Activated CD8-positive, alpha-beta T cell treated with anti-CD3 and anti-CD28 coated beads for 36 hours (primary cell): Measurements from ENCODE around the gene GAD1. TPM values are rescaled to one million over a fixed set of nuclear protein-coding genes. Genes with fewer than 3 reads are reported as not detected.

Experiments used
- ATAC-seq: fragments of 200-7000 bp; cut with Tn5 transposase; one replicate; pipeline ENCODE4 v1.10.0; 2021; ENCODE audit warnings: mild to moderate bottlenecking, moderate library complexity
- CTCF ChIA-PET: fragments of 350-600 bp; sonication (Branson Sonifier 250); formaldehyde crosslinking; loops from one replicate; lab custom pipeline; 2021; ENCODE audit warnings: antibody characterized with exemption; lab: Charles Lee
- POLR2A ChIA-PET: fragments of 350-600 bp; sonication (Branson Sonifier 250); formaldehyde crosslinking; loops from one replicate; lab custom pipeline; 2021; ENCODE audit warnings: antibody characterized with exemption; lab: Charles Lee
- DNase-seq: peaks from one replicate; pipeline ENCODE4 v3.0.0-alpha.2; 2020
- H3K27ac Mint-ChIP-seq: one replicate; pipeline ENCODE4 v1.8.0; 2021; ENCODE audit warnings: mild to moderate bottlenecking, mixed read lengths
- H3K27me3 Mint-ChIP-seq: one replicate; pipeline ENCODE4 v1.8.0; 2021; ENCODE audit warnings: mixed read lengths
- H3K36me3 Mint-ChIP-seq: one replicate; pipeline ENCODE4 v1.8.0; 2021; ENCODE audit warnings: low read depth, mixed read lengths
- H3K4me1 Mint-ChIP-seq: one replicate; pipeline ENCODE4 v1.8.0; 2021; ENCODE audit warnings: low read depth, mixed read lengths
- H3K4me3 Mint-ChIP-seq: one replicate; pipeline ENCODE4 v1.8.0; 2021; ENCODE audit warnings: mild to moderate bottlenecking, moderate library complexity, mixed read lengths
- H3K9me3 Mint-ChIP-seq: one replicate; pipeline ENCODE4 v1.8.0; 2021; ENCODE audit warnings: mixed read lengths
- intact Hi-C: fragments of 100-400 bp; cut with micrococcal nuclease; formaldehyde crosslinking; loops from one replicate; pipeline ENCODE4 v1.10.0; 2022
- total RNA-seq, 2 experiments: library from RNA; stranded (reverse); gene quantifications; one replicate each; pipeline ENCODE4 v1.2.3, GENCODE V29; 2021
- TF ChIP-seq, protein P1 (sequence below): fragments of 200-600 bp; IDR thresholded peaks from one replicate; pipeline ENCODE4 v1.8.0; 2022; ENCODE audit warnings: antibody characterized with exemption, mild to moderate bottlenecking

GAD1 gene
- total RNA-seq, 2 experiments from 2014 or later = 1.3 to 2.5 TPM

DNA sequence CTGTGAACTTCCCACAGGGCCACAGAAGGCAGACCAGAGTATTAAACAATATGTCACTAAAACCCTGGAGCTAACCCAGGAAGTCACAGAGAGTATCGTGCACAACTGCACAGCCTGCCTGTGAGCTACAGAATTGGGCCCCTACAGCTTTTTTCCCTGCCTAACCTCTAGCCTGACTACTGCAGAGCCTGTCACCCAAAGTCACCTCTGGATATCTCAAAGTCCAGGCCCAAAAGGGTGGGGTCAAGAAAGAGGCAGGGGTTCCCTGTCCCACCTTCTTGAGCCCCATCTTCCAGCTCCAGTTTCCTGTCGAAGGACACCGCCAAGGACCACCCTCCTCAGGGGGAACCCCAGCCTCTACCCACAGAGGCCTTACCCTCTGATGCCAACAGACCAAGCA is 13.5 kb downstream of the GAD1 start:
- H3K27me3 Mint-ChIP-seq = peaks cover 31% of the 10 kb centered on the region
- no peaks in the 10 kb centered on the region for H3K4me1 Mint-ChIP-seq
- CTCF ChIA-PET = interaction anchor here (1.2 kb wide), 1 partner anchor 505 kb away, joined by 3 read pairs; no protein-coding TSS in a partner anchor
- no peak for ATAC-seq
- no peak overlapping the region for H3K4me3 Mint-ChIP-seq
- no peaks in the 10 kb centered on the region for H3K36me3 Mint-ChIP-seq
- H3K9me3 Mint-ChIP-seq = no peaks in the 10 kb centered on the region
- POLR2A ChIA-PET = no interaction called here
- intact Hi-C loops = no loop called here
- DNase-seq = no peak
- TF ChIP-seq, protein P1, sequence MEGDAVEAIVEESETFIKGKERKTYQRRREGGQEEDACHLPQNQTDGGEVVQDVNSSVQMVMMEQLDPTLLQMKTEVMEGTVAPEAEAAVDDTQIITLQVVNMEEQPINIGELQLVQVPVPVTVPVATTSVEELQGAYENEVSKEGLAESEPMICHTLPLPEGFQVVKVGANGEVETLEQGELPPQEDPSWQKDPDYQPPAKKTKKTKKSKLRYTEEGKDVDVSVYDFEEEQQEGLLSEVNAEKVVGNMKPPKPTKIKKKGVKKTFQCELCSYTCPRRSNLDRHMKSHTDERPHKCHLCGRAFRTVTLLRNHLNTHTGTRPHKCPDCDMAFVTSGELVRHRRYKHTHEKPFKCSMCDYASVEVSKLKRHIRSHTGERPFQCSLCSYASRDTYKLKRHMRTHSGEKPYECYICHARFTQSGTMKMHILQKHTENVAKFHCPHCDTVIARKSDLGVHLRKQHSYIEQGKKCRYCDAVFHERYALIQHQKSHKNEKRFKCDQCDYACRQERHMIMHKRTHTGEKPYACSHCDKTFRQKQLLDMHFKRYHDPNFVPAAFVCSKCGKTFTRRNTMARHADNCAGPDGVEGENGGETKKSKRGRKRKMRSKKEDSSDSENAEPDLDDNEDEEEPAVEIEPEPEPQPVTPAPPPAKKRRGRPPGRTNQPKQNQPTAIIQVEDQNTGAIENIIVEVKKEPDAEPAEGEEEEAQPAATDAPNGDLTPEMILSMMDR = no peak
- no peak overlapping the region for H3K27ac Mint-ChIP-seq

DNA sequence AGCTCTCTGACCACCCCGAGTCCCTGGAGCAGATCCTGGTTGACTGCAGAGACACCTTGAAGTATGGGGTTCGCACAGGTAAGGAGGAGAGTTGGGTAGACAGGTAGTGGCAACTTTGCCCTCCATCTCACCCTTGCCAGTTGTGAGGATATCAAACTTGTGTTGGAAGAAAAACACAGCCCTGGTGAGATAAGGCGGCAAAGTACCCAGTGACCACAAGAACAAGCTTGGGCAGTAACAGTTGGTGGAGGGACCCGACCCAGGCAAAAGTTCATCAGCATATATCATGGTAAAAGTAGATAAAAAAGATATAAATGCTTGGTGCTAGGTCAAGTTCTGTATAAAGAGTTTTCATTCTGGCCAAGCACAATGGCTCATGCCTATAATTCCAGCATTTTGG is 14.4 kb downstream of the GAD1 start:
- POLR2A ChIA-PET = no interaction called here
- intact Hi-C loops = no loop called here
- Mint-ChIP-seq H3K36me3 (no peaks in the 10 kb centered on the region), H3K27ac (no peak overlapping the region), H3K4me3 (no peak overlapping the region), H3K4me1 (no peaks in the 10 kb centered on the region), H3K9me3 (no peaks in the 10 kb centered on the region), H3K27me3 (peaks cover 31% of the 10 kb centered on the region)
- DNase-seq = no peak
- TF ChIP-seq, protein P1 = no peak
- ATAC-seq = no peak
- CTCF ChIA-PET = interaction anchor here (0.9 to 1.3 kb wide), 2 partner anchors 9 to 10 kb away, joined by 3 to 5 read pairs; no protein-coding TSS in a partner anchor

DNA sequence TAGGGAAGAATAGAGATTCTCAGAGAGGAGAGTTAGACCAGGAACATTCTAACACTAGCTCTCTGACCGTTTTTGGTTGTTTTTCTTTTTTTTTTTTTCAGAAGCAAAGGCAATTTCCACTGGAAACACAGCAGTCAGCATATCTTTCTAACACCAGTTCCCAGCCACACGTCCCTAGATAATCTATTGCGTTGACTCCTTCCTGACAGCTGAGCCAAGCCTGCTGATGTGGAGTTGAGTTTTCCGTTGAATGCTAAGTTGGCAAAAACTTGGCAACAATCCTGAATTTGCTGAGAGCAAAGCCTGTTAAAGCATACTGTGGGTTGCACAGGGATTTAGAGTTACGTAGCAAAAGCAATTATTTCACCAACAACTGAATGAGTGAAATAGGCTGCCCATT is 19.3 kb downstream of the GAD1 start:
- H3K27ac Mint-ChIP-seq = no peak overlapping the region
- H3K27me3 Mint-ChIP-seq = peaks cover 15% of the 10 kb centered on the region
- H3K4me1 Mint-ChIP-seq = no peaks in the 10 kb centered on the region
- POLR2A ChIA-PET = no interaction called here
- intact Hi-C loops = no loop called here
- DNase-seq (no peak), ATAC-seq (no peak)
- no peaks in the 10 kb centered on the region for H3K9me3 Mint-ChIP-seq
- H3K4me3 Mint-ChIP-seq = no peak overlapping the region
- H3K36me3 Mint-ChIP-seq = no peaks in the 10 kb centered on the region
- TF ChIP-seq, protein P1 = no peak
- CTCF ChIA-PET = interaction anchor here (1.0 kb wide), 2 partner anchors 37 to 38 kb away, joined by 3 to 4 read pairs; no protein-coding TSS in a partner anchor

DNA sequence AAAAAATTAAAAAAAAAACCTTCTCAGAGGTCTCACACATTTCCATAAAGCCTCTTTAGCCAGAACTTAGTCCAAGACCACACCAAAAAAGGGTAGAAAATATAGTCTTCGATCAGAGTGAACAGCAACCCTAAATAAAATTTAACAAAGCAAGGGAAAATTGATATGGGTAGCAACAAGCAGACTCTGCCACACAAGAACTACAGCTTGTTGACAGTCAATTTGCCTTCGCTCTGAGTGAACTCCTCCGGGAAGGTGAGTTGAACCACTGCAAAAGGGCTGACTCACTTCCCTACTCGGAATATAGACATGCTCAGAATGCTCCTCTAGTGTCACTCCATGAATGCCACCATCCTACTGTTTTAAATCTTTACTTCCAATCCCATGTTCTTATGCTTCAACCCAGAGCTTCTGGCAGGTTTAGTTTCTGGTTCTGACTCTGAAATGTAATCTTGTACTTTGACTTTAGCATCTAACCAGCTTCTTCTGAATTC is 24.1 kb downstream of the GAD1 start:
- peaks cover 18% of the 10 kb centered on the region for H3K27me3 Mint-ChIP-seq
- CTCF ChIA-PET = interaction anchor here (9.6 kb wide), 1 partner anchor 32 kb away, joined by 73 read pairs; no protein-coding TSS in a partner anchor
- intact Hi-C loops = no loop called here

DNA sequence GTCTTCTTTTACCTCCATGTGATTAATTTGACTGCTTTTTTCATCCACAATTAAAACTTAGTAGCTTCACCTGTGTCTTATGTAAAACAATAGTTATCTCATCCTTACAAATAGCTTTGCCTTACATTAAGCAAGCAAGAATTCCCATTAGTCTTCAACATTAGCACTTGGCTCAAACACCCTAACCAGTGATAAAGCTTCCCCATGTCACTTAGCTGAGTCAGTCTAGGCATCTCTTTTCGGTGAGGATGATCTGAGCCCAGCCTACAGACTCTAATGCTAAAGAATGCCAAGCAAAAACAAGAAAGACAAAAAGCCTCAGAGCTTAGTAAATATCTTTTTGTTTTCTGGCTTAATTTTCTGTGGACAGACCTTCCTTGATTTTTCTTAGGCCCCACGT is 26.1 kb downstream of the GAD1 start:
- no peak for DNase-seq
- Mint-ChIP-seq H3K4me1 (peaks cover 21% of the 10 kb centered on the region), H3K27ac (no peak overlapping the region), H3K4me3 (no peak overlapping the region), H3K27me3 (peaks cover 12% of the 10 kb centered on the region), H3K9me3 (no peaks in the 10 kb centered on the region), H3K36me3 (no peaks in the 10 kb centered on the region)
- ChIA-PET CTCF (interaction anchor here (0.9 to 9.6 kb wide), 4 partner anchors 20 to 59 kb away, joined by 3 to 73 read pairs (median 4); partner anchors contain the start of gene GAD1), POLR2A (interaction anchor here (1.0 to 1.4 kb wide), 2 partner anchors 9 to 10 kb away, joined by 4 read pairs; no protein-coding TSS in a partner anchor)
- no peak for ATAC-seq
- TF ChIP-seq, protein P1 = no peak
- intact Hi-C loops = no loop called here

More for the DNA sequence above, 24.1 kb downstream of the GAD1 start:
- no peak for DNase-seq
- TF ChIP-seq, protein P1 = no peak
- POLR2A ChIA-PET = interaction anchor here (1.1 kb wide), 1 partner anchor 501 kb away, joined by 3 read pairs; no protein-coding TSS in a partner anchor
- peaks cover 21% of the 10 kb centered on the region for H3K4me1 Mint-ChIP-seq
- H3K36me3 Mint-ChIP-seq = no peaks in the 10 kb centered on the region
- ATAC-seq = no peak
- no peaks in the 10 kb centered on the region for H3K9me3 Mint-ChIP-seq
- no peak overlapping the region for H3K27ac Mint-ChIP-seq
- H3K4me3 Mint-ChIP-seq = no peak overlapping the region
